Measurements from ENCODE around the gene IPO4.

GRCh38 chr14:24178399-24179178 lies 10.0 kb downstream of the IPO4 start:
- TF ChIP-seq ZBTB33 (IDR thresholded peaks at IDR 0.05; ENCODE audit: extremely low read depth, insufficient replicate concordance, low read length): no peak
- TF ChIP-seq JUND (IDR thresholded peaks at IDR 0.05): no peak
- TF ChIP-seq TCF7L2 (IDR thresholded peaks at IDR 0.05; ENCODE audit: borderline replicate concordance, extremely low read depth, insufficient read depth, insufficient read length): no peak
